HEK293T (cell line): ENCODE results near the gene ULBP1.

Source experiments
- ARNT ChIP-seq: fragments of 450-650 bp; IDR thresholded peaks from 2 replicates; pipeline ENCODE4 v1.6.1; 2017; ENCODE audit warnings: mild to moderate bottlenecking
- BHLHE40 ChIP-seq: fragments of 450-650 bp; IDR thresholded peaks from 2 replicates; pipeline ENCODE4 v1.6.1; 2016; ENCODE audit warnings: mild to moderate bottlenecking, moderate library complexity, borderline replicate concordance
- CTBP1 ChIP-seq: fragments of 450-650 bp; IDR thresholded peaks from 2 replicates; pipeline ENCODE4 v1.6.1; 2016; ENCODE audit warnings: borderline replicate concordance
- FOXA1 ChIP-seq: fragments of 450-650 bp; IDR thresholded peaks from 2 replicates; pipeline ENCODE4 v1.6.1; 2016; ENCODE audit warnings: mild to moderate bottlenecking
- FOXM1 ChIP-seq: fragments of 450-650 bp; IDR thresholded peaks from 2 replicates; pipeline ENCODE4 v1.6.1; 2017; ENCODE audit warnings: mild to moderate bottlenecking, borderline replicate concordance
- HDGF ChIP-seq: fragments of 450-650 bp; IDR thresholded peaks from 2 replicates; pipeline ENCODE4 v1.6.1; 2017; ENCODE audit warnings: antibody characterized with exemption, borderline replicate concordance
- LEF1 ChIP-seq: fragments of 450-650 bp; IDR thresholded peaks from 2 replicates; pipeline ENCODE4 v1.6.1; 2017; ENCODE audit warnings: mild to moderate bottlenecking, borderline replicate concordance
- NFRKB ChIP-seq: fragments of 450-650 bp; IDR thresholded peaks from 2 replicates; pipeline ENCODE4 v1.6.1; 2016; ENCODE audit warnings: mild to moderate bottlenecking, moderate library complexity
- SP1 ChIP-seq: fragments of 450-650 bp; IDR thresholded peaks from 2 replicates; pipeline ENCODE4 v1.6.1; 2017
- SUZ12 ChIP-seq: fragments of 450-650 bp; IDR thresholded peaks from 2 replicates; pipeline ENCODE4 v1.6.1; 2016; ENCODE audit warnings: mild to moderate bottlenecking
- TARDBP ChIP-seq: fragments of 450-650 bp; IDR thresholded peaks from 2 replicates; pipeline ENCODE4 v1.6.1; 2016
- ZNF384 ChIP-seq: fragments of 450-650 bp; IDR thresholded peaks from 2 replicates; pipeline ENCODE4 v1.6.1; 2016

- TF ChIP-seq SP1 = no peak
- no peak for TF ChIP-seq CTBP1
- no peak for TF ChIP-seq FOXA1
- TF ChIP-seq BHLHE40 = no peak
- no peak for TF ChIP-seq ARNT
- no peak for TF ChIP-seq NFRKB
- TF ChIP-seq SUZ12 = no peak
- TF ChIP-seq ZNF384 = no peak
- TF ChIP-seq TARDBP = no peak
- TF ChIP-seq HDGF = no peak
- TF ChIP-seq FOXM1 = no peak
- TF ChIP-seq LEF1 = no peak
Observed at GRCh38 chr6:149924933-149925252, 38.9 kb upstream of the ULBP1 start.
